ENCODE data around the gene MAP2.

The MAP2 gene

GRCh38 chr2:209602259-209602658, 178.4 kb downstream of the MAP2 start:
- Histone ChIP-seq H3K4me2 (no peak overlapping the region), H3K36me3 (ENCODE audit: insufficient read depth) (no peaks in the 10 kb centered on the region), H2AFZ (ENCODE audit: low read depth) (no peak overlapping the region), H3K27ac (no peak overlapping the region), H3K79me2 (ENCODE audit: insufficient read depth, low read depth) (no peaks in the 10 kb centered on the region), H3K27me3 (ENCODE audit: insufficient read depth, low read depth) (no peaks in the 10 kb centered on the region), H3K4me3 (IDR thresholded peaks at IDR 0.05; ENCODE audit: insufficient read depth, low read depth, low read length) (no peak overlapping the region), H3K9ac (no peak overlapping the region), H3K4me1 (ENCODE audit: low read depth, poor library complexity, severe bottlenecking) (no peaks in the 10 kb centered on the region), H4K20me1 (ENCODE audit: insufficient read depth) (no peaks in the 10 kb centered on the region)
- no peak for TF ChIP-seq CTCF (conservative IDR thresholded peaks at IDR 0.05; ENCODE audit: low read depth, low read length)

- Histone ChIP-seq H3K9ac (no peak overlapping the region), H4K20me1 (ENCODE audit: insufficient read depth) (no peaks in the 10 kb centered on the region), H3K4me1 (ENCODE audit: low read depth, poor library complexity, severe bottlenecking) (no peaks in the 10 kb centered on the region), H3K27ac (no peak overlapping the region), H3K27me3 (ENCODE audit: insufficient read depth, low read depth) (no peaks in the 10 kb centered on the region), H3K4me2 (no peak overlapping the region), H2AFZ (ENCODE audit: low read depth) (no peak overlapping the region), H3K79me2 (ENCODE audit: insufficient read depth, low read depth) (no peaks in the 10 kb centered on the region), H3K36me3 (ENCODE audit: insufficient read depth) (no peaks in the 10 kb centered on the region), H3K4me3 (IDR thresholded peaks at IDR 0.05; ENCODE audit: insufficient read depth, low read depth, low read length) (no peak overlapping the region)
- no peak for TF ChIP-seq CTCF (conservative IDR thresholded peaks at IDR 0.05; ENCODE audit: low read depth, low read length)
Observed at GRCh38 chr2:209609531-209609930, 185.7 kb downstream of the MAP2 start.

GRCh38 chr2:209610631-209611030, 186.8 kb downstream of the MAP2 start:
- H3K79me2 ChIP-seq (ENCODE audit: insufficient read depth, low read depth), result no peaks in the 10 kb centered on the region
- H4K20me1 ChIP-seq (ENCODE audit: insufficient read depth), result no peaks in the 10 kb centered on the region
- H3K4me3 ChIP-seq (IDR thresholded peaks at IDR 0.05; ENCODE audit: insufficient read depth, low read depth, low read length), result no peak overlapping the region
- H3K27ac ChIP-seq, result no peak overlapping the region
- H3K4me1 ChIP-seq (ENCODE audit: low read depth, poor library complexity, severe bottlenecking), result no peaks in the 10 kb centered on the region
- no peaks in the 10 kb centered on the region for H3K27me3 ChIP-seq (ENCODE audit: insufficient read depth, low read depth)
- TF ChIP-seq CTCF (conservative IDR thresholded peaks at IDR 0.05; ENCODE audit: low read depth, low read length), result no peak
- no peak overlapping the region for H2AFZ ChIP-seq (ENCODE audit: low read depth)
- H3K36me3 ChIP-seq (ENCODE audit: insufficient read depth), result no peaks in the 10 kb centered on the region
- no peak overlapping the region for H3K9ac ChIP-seq
- H3K4me2 ChIP-seq, result no peak overlapping the region

- no peak overlapping the region for H3K9ac ChIP-seq
Observed at GRCh38 chr2:209613649-209614305, 189.9 kb downstream of the MAP2 start.

More at GRCh38 chr2:209613649-209614305, 189.9 kb downstream of the MAP2 start:
- H3K36me3 ChIP-seq (ENCODE audit: insufficient read depth), result no peaks in the 10 kb centered on the region
- TF ChIP-seq CTCF (conservative IDR thresholded peaks at IDR 0.05; ENCODE audit: low read depth, low read length), result no peak
- H2AFZ ChIP-seq (ENCODE audit: low read depth), result no peak overlapping the region
- no peak overlapping the region for H3K27ac ChIP-seq
- no peaks in the 10 kb centered on the region for H3K79me2 ChIP-seq (ENCODE audit: insufficient read depth, low read depth)
- no peaks in the 10 kb centered on the region for H3K4me1 ChIP-seq (ENCODE audit: low read depth, poor library complexity, severe bottlenecking)
- no peaks in the 10 kb centered on the region for H3K27me3 ChIP-seq (ENCODE audit: insufficient read depth, low read depth)
- H3K4me2 ChIP-seq, result no peak overlapping the region
- H3K4me3 ChIP-seq (IDR thresholded peaks at IDR 0.05; ENCODE audit: insufficient read depth, low read depth, low read length), result no peak overlapping the region
- no peaks in the 10 kb centered on the region for H4K20me1 ChIP-seq (ENCODE audit: insufficient read depth)

Measured in KMS-11 (cell line).